GM12892 (cell line): ENCODE results near the gene LAIR2.
"Not testable (repeated sequence)": the region's sequence is repeated elsewhere in the genome, so short reads cannot be mapped to it uniquely, and the experiment has no call there.

Experiments used
- DNase-seq: peaks from one replicate; pipeline ENCODE4 v3.0.0; 2011; ENCODE audit not compliant: insufficient read length
- FAIRE-seq: peaks from 2 replicates; lab custom pipeline; 2011; peaks lifted over from hg19 to GRCh38; lab: Jason Lieb, UNC
- POLR2A ChIP-seq: IDR thresholded peaks from 2 replicates; pipeline ENCODE4 v1.6.1; 2011; ENCODE audit warnings: low read depth, low read length, control low read depth
- POLR2AphosphoS5 ChIP-seq: IDR thresholded peaks from 2 replicates; pipeline ENCODE4 v1.6.1; 2011; ENCODE audit warnings: low read depth, low read length, control low read depth
- TAF1 ChIP-seq: IDR thresholded peaks from 2 replicates; pipeline ENCODE4 v1.6.1; 2011; ENCODE audit warnings: low read depth, mild to moderate bottlenecking, control low read depth, low read length, borderline replicate concordance

Gene LAIR2

GRCh38 chr19:54507824-54508223, 5.2 kb downstream of the LAIR2 start:
- TF ChIP-seq POLR2AphosphoS5 (no peak), TAF1 (no peak), POLR2A (no peak)
- FAIRE-seq (no peak), DNase-seq (no peak)

- DNase-seq, FAIRE-seq: not testable (repeated sequence)
Measured at GRCh38 chr19:54508487-54508886, 5.9 kb downstream of the LAIR2 start.

- peak; percentile 96 for FAIRE-seq
- DNase-seq: not testable (repeated sequence)
Measured at GRCh38 chr19:54509200-54509940, 6.7 kb downstream of the LAIR2 start.

- FAIRE-seq: no peak
- TF ChIP-seq POLR2AphosphoS5: no peak
- no peak for TF ChIP-seq POLR2A
- no peak for TF ChIP-seq TAF1
Measured at GRCh38 chr19:54515156-54515555, 12.5 kb downstream of the LAIR2 start.

GRCh38 chr19:54517483-54517882, 14.9 kb downstream of the LAIR2 start:
- no peak for TF ChIP-seq POLR2A
- no peak for TF ChIP-seq TAF1
- TF ChIP-seq POLR2AphosphoS5: no peak
- FAIRE-seq: peak; percentile 83
- no peak for DNase-seq

More at GRCh38 chr19:54515156-54515555, 12.5 kb downstream of the LAIR2 start:
- no peak for DNase-seq

GRCh38 chr19:54518844-54519243, 16.2 kb downstream of the LAIR2 start:
- TF ChIP-seq POLR2A (no peak), TAF1 (no peak), POLR2AphosphoS5 (no peak)
- FAIRE-seq (peak; percentile 85), DNase-seq (peak; percentile 39)

- no peak for TF ChIP-seq TAF1
- DNase-seq (no peak), FAIRE-seq (peak; percentile 97)
Measured at GRCh38 chr19:54521022-54521859, 18.6 kb downstream of the LAIR2 start.

- FAIRE-seq (no peak), DNase-seq (no peak)
- TF ChIP-seq POLR2AphosphoS5: no peak
- no peak for TF ChIP-seq POLR2A
- no peak for TF ChIP-seq TAF1
Measured at GRCh38 chr19:54521860-54522513, 19.4 kb downstream of the LAIR2 start.

GRCh38 chr19:54523403-54523802, 20.8 kb downstream of the LAIR2 start:
- no peak for TF ChIP-seq TAF1
- TF ChIP-seq POLR2AphosphoS5: no peak
- no peak for TF ChIP-seq POLR2A
- DNase-seq (no peak), FAIRE-seq (peak; percentile 81)

- no peak for FAIRE-seq
- TF ChIP-seq POLR2AphosphoS5: no peak
- no peak for TF ChIP-seq POLR2A
- no peak for TF ChIP-seq TAF1
- DNase-seq: no peak
Measured at GRCh38 chr19:54525636-54526035, 23.0 kb downstream of the LAIR2 start.

- no peak for TF ChIP-seq POLR2AphosphoS5
- no peak for TF ChIP-seq TAF1
- no peak for TF ChIP-seq POLR2A
- no peak for FAIRE-seq
Measured at GRCh38 chr19:54526972-54527371, 24.3 kb downstream of the LAIR2 start.

GRCh38 chr19:54530866-54531265, 28.2 kb downstream of the LAIR2 start:
- TF ChIP-seq POLR2A (no peak), TAF1 (no peak), POLR2AphosphoS5 (no peak)
- DNase-seq (no peak), FAIRE-seq (no peak)

More at GRCh38 chr19:54526972-54527371, 24.3 kb downstream of the LAIR2 start:
- no peak for DNase-seq
